GM12874 (cell line): ENCODE results near the gene PCK2.

ENCODE experiments used
- CTCF ChIP-seq: IDR thresholded peaks from 2 replicates; pipeline ENCODE4 v1.5.1; 2011; ENCODE audit warnings: low read depth, mild to moderate bottlenecking, control low read depth, low read length, moderate library complexity; ENCODE audit not compliant: insufficient read depth

Gene PCK2

GRCh38 chr14:24106672-24107271 is 12.7 kb downstream of the PCK2 start:
- TF ChIP-seq CTCF = no peak

DNA sequence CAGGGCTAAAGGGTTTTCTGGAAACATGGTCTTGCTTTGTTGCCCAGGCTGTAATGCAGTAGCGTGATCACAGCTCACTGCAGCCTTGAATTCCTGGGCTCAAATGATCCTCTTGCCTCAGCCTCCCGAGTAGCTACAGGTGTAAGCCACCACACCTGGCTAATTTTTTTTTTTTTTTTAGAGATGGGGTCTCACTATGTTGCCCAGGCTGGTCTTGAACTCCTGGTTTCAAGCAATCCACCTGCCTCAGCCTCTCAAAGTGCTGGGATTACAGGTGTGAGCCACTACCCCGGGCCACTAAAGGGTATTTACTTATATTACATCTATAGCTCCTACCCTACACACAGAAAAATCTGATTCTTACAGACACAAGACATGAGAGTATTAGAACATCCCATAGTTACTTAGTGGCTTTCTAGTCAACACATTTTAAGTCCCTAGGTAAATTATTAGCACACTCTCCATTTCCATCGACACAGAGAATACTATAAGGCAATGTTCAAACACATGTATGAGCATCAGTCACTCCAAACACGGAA is 14.3 kb downstream of the PCK2 start:
- TF ChIP-seq CTCF = no peak

GRCh38 chr14:24110060-24110459 is 15.9 kb downstream of the PCK2 start:
- no peak for TF ChIP-seq CTCF

DNA sequence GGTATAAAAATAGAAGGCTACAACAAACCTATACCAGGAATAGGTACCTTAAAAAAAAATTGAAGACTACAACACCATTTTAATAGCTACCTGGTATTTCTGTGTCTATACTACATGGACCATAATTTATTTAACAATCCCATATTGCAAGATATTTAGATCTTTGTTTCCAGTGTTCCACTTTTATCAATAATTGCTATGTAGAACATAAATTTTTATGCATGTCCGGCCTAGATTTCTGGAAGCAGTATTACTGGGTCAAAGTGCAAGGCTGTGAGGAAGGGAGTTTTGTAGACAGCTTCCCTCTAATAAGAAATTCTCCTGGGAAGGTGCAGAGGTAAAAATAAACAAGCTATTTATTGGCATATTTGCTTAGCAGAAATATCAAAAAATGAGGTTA is 16.4 kb downstream of the PCK2 start:
- no peak for TF ChIP-seq CTCF

- TF ChIP-seq CTCF = no peak
Measured at GRCh38 chr14:24113379-24113800, 19.3 kb downstream of the PCK2 start.

- TF ChIP-seq CTCF = no peak
Measured at GRCh38 chr14:24113801-24114531, 19.9 kb downstream of the PCK2 start.

GRCh38 chr14:24114532-24115421 is 20.7 kb downstream of the PCK2 start, which contains the start of the genes DCAF11 and NRL:
TSS of gene DCAF11 (plus strand) at chr14:24114777. CDS start at chr14:24115595, 818 bp downstream.
TSS of gene NRL (minus strand) at chr14:24114949. CDS start at chr14:24082848, 32,101 bp downstream.
- TF ChIP-seq CTCF = no peak
